Measurements from ENCODE around the gene GTF2A2. TPM values are rescaled to one million over a fixed set of nuclear protein-coding genes. Genes with fewer than 3 reads are reported as not detected.

Gene GTF2A2
- total and polyA plus RNA-seq, 8 donors: 16.8 to 62.5 (median 33.7) TPM

DNA sequence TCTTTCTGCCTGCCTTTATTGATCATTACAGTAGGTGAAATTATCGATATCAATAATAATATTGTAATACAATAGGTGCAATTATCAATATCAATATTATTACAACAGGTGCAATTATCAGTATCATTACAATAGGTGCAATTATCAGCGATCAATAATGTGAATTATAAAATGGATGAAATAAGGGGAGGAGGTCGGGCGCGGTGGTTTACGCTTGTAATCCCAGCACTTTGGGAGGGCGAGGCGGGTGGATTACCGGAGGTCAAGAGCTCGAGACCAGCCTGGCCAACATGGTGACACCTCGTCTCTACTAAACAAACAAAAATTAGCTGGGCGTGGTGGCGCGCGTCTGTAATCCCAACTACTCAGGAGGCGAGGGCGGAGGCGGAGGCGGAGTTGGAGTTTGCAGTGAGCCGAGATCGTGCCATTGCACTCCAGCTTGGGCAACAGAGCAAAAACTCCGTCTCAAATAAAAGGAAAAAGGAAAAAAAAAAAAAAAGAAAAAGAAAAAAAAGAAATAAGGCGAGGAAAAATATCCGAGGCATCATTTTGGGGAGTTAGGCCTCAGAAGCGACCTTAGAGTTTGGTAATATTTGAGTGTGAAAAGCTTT, 32.4 kb upstream of the GTF2A2 start:
- TF ChIP-seq, protein P1, sequence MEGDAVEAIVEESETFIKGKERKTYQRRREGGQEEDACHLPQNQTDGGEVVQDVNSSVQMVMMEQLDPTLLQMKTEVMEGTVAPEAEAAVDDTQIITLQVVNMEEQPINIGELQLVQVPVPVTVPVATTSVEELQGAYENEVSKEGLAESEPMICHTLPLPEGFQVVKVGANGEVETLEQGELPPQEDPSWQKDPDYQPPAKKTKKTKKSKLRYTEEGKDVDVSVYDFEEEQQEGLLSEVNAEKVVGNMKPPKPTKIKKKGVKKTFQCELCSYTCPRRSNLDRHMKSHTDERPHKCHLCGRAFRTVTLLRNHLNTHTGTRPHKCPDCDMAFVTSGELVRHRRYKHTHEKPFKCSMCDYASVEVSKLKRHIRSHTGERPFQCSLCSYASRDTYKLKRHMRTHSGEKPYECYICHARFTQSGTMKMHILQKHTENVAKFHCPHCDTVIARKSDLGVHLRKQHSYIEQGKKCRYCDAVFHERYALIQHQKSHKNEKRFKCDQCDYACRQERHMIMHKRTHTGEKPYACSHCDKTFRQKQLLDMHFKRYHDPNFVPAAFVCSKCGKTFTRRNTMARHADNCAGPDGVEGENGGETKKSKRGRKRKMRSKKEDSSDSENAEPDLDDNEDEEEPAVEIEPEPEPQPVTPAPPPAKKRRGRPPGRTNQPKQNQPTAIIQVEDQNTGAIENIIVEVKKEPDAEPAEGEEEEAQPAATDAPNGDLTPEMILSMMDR (IDR thresholded peaks at IDR 0.05): no peak
- Histone ChIP-seq H3K27ac (peak overlapping the region; percentile 95 to 99 (median 98)), H3K4me3 (peak overlapping the region; percentile 74 to 98 (median 86)), H3K27me3 (no peaks in the 10 kb centered on the region), H3K36me3 (no peaks in the 10 kb centered on the region), H3K9me3 (no peaks in the 10 kb centered on the region), H3K4me1 (peaks cover 10 to 27% (median 25%) of the 10 kb centered on the region in 3 donors)
- DNase-seq (peak; percentile 79 to 89 (median 84)), FAIRE-seq (peak; percentile 54), ATAC-seq (peak; percentile 74 to 75 (median 75))
- intact Hi-C loops (cut with DNase I): loop anchor here in 1 of 3 donors (10.0 kb wide), 1 partner anchor 635 kb away; no protein-coding TSS in a partner anchor
- 2% methylated on average over 25 of the region's 25 CpGs for WGBS, 2 donors

DNA sequence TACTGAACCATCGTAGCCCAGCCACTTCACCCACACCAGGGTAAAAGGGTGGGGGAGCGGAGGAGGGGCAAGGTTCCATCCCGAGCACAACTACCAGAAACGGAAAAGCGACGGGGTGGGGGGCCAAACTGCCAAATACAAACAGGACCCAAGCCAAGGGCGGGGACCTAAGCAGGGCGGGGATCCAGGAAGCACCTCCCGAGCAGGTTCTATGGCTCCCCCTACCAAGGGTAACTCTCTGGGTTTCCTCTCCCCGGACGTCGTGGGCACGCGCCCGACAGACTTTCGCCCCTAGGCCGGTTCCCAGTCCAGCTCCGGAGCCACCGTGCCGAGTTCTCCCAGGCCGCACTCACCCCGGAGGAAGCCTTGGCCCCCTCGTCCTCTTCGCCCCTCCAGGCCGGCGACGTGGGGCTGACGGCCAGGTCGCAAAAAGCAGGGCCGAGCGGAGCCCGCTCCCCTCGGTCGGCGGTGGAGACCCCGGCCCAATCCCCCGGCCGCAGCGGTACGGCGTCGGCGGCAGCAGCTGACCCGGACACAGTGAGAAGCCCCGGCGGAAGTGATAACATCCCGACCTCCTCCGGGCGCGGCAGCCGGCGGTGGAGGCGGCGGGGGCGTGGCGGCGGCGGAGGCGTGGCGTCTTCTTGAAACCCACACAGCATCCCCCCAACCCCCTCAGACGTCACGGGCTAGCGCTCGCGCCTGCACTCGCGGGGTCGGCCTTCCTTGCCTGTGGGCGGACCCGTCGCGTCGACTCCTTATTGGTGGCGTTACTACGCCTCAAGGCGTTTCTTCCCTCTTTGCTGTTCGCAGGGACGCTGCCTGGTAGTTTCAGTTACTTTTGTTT, 31.7 kb upstream of the GTF2A2 start, which contains the start of gene BNIP2:
BNIP2 (minus strand) TSS at position 539 of the 844 bp plus-strand sequence. CDS start 6,863 bp downstream, outside the sequence.
- Histone ChIP-seq H3K27ac (peak within 1 kb of the TSS; percentile 95 to 99 (median 98)), H3K27me3 (no peaks in the 10 kb centered on the region), H3K4me3 (peak within 1 kb of the TSS; percentile 74 to 98 (median 86)), H3K9me3 (no peaks in the 10 kb centered on the region), H3K4me1 (peaks cover 10 to 29% (median 27%) of the 10 kb centered on the region in 3 donors), H3K36me3 (peaks cover 0 to under 1% (median 0%) of the 10 kb centered on the region in 3 donors)
- DNase-seq (peak; percentile 98 to 100 (median 98)), ATAC-seq (peak; percentile 92 to 94 (median 94)), FAIRE-seq (peak; percentile 81)
- 0 to 1% methylated on average over 77 to 78 of the region's 78 CpGs for WGBS, 2 donors
- intact Hi-C loops (cut with DNase I): no loop called here
- TF ChIP-seq, protein P1 (IDR thresholded peaks at IDR 0.05): no peak

DNA sequence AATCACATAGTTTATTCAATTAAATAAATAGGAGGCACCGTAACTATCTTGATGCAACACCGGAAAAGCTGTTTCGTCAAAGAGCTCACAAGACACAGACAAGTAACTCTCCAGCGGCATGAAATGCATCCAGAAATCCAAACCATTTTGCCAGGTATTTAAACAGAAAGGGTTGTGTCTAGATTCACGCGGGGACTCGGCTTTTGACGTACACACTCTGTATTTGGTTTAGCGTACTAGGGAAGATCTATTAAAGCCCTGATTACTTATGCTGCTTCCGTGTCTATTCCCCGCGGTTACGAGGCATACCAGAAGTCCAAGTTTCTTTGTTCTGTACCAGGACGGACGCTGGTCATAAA, 31.1 kb upstream of the GTF2A2 start:
- TF ChIP-seq, protein P1 (IDR thresholded peaks at IDR 0.05): no peak

DNA sequence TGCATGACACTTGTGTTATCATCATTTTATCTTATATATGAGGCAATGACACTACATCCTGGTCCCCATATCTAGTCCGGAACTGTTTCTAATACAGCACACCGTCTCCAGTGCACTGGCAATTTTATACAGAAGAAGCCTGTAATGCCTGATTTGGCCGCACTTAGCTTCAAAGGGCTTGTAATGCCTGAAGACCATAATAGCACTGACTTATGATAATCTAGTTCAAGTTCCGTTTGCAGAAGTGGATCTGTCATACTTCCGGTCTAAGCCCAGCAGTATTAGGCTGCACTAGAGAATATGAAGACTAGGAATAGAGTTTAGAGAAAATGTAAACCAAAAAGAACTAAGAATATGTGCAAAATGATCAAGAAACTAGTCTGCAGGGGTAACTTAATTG, 30.5 kb upstream of the GTF2A2 start:
- ATAC-seq (peak in 1 of 4 donors; percentile 6), DNase-seq (no peak), FAIRE-seq (no peak)
- 20 to 21% methylated on average over 5 of the region's 5 CpGs for WGBS, 2 donors
- peaks cover 10 to 29% (median 27%) of the 10 kb centered on the region in 3 donors for H3K4me1 ChIP-seq
- H3K9me3 ChIP-seq: no peaks in the 10 kb centered on the region
- peak overlapping the region in 3 of 4 donors; percentile 83 to 98 (median 89) for H3K4me3 ChIP-seq
- peak overlapping the region in 2 of 4 donors; percentile 98 to 99 for H3K27ac ChIP-seq
- intact Hi-C loops (cut with DNase I): no loop called here
- no peaks in the 10 kb centered on the region for H3K27me3 ChIP-seq
- TF ChIP-seq, protein P1 (IDR thresholded peaks at IDR 0.05): no peak
- peaks cover 0 to 9% (median 0%) of the 10 kb centered on the region in 3 donors for H3K36me3 ChIP-seq

More for the DNA sequence above, 31.1 kb upstream of the GTF2A2 start:
- Histone ChIP-seq H3K4me1 (peaks cover 10 to 29% (median 27%) of the 10 kb centered on the region in 3 donors), H3K27me3 (no peaks in the 10 kb centered on the region), H3K4me3 (peak overlapping the region; percentile 74 to 98 (median 86)), H3K36me3 (peaks cover 0 to 6% (median 0%) of the 10 kb centered on the region in 3 donors), H3K27ac (peak overlapping the region; percentile 95 to 99 (median 98)), H3K9me3 (no peaks in the 10 kb centered on the region)
- intact Hi-C loops (cut with DNase I): no loop called here
- FAIRE-seq: no peak
- DNase-seq: peak in 1 of 6 donors; percentile 25
- 0 to 1% methylated on average over 15 of the region's 15 CpGs for WGBS, 2 donors
- peak; percentile 9 to 27 (median 18) for ATAC-seq
